Liver (tissue), 9 donors: ENCODE data around the gene TJP2. TPM values are rescaled to one million over a fixed set of nuclear protein-coding genes. Genes with fewer than 3 reads are reported as not detected.

Experiments
- DNase-seq: peaks from one replicate; pipeline ENCODE4 v3.0.0-alpha.2; 2017; ENCODE audit warnings: low spot score
- H3K27ac ChIP-seq, 2 donors: one replicate each; pipeline ENCODE4 v1.7.0; 2013; ENCODE audit warnings: inconsistent platforms in 2 of 2, low read length in 2 of 2, control low read depth in 1 of 2, low read depth in 1 of 2, mild to moderate bottlenecking in 1 of 2
- H3K27me3 ChIP-seq, 4 donors: one replicate each; pipeline versions ENCODE4 v1.6.1 to v1.7.0; 2013; ENCODE audit warnings: low read length in 3 of 4, inconsistent platforms in 1 of 4, mild to moderate bottlenecking in 1 of 4, moderate library complexity in 1 of 4; ENCODE audit not compliant: control insufficient read depth in 4 of 4, insufficient read depth in 4 of 4
- H3K36me3 ChIP-seq, 4 donors: one replicate each; pipeline versions ENCODE4 v1.6.1 to v1.7.0; 2013; ENCODE audit warnings: low read length in 3 of 4, mild to moderate bottlenecking in 3 of 4, low read depth in 1 of 4, moderate library complexity in 1 of 4; ENCODE audit not compliant: control insufficient read depth in 4 of 4, insufficient read depth in 3 of 4
- H3K4me1 ChIP-seq, 4 donors: one replicate each; pipeline versions ENCODE4 v1.6.1 to v1.7.0; 2013; ENCODE audit warnings: low read length in 3 of 4, mild to moderate bottlenecking in 3 of 4, moderate library complexity in 1 of 4; ENCODE audit not compliant: control insufficient read depth in 4 of 4, insufficient read depth in 4 of 4
- H3K4me3 ChIP-seq, 3 donors: one replicate each; pipeline versions ENCODE4 v1.6.1 to v1.7.0; 2013; ENCODE audit warnings: low read length in 3 of 3, control low read depth in 1 of 3, low read depth in 1 of 3, mild to moderate bottlenecking in 1 of 3
- H3K9ac ChIP-seq, 2 donors: one replicate each; pipeline ENCODE4 v1.7.0; 2013; ENCODE audit warnings: low read length in 2 of 2, mild to moderate bottlenecking in 2 of 2, moderate library complexity in 2 of 2, control low read depth in 1 of 2, low read depth in 1 of 2
- H3K9me3 ChIP-seq, 4 donors: one replicate each; pipeline versions ENCODE4 v1.6.1 to v1.7.0; 2013; ENCODE audit warnings: low read length in 3 of 4; ENCODE audit not compliant: control insufficient read depth in 4 of 4
- ATF3 ChIP-seq: IDR thresholded peaks from 2 replicates; pipeline ENCODE4 v1.6.1; 2016; ENCODE audit warnings: antibody characterized with exemption
- EGR1 ChIP-seq, 2 donors: IDR thresholded peaks; 2 replicates each; pipeline ENCODE4 v1.6.1; 2016 to 2018; ENCODE audit warnings: antibody characterized with exemption in 2 of 2, low read depth in 2 of 2
- FOXA1 ChIP-seq: IDR thresholded peaks from 2 replicates; pipeline ENCODE4 v1.6.1; 2016; ENCODE audit warnings: antibody characterized with exemption
- FOXA2 ChIP-seq: IDR thresholded peaks from 2 replicates; pipeline ENCODE4 v1.6.1; 2016; ENCODE audit warnings: antibody characterized with exemption
- GABPA ChIP-seq, 2 donors: IDR thresholded peaks in 1 of 2; conservative IDR thresholded peaks in 1 of 2; 2 replicates each; pipeline ENCODE4 v1.6.1; 2016; ENCODE audit warnings: antibody characterized with exemption in 2 of 2, mild to moderate bottlenecking in 1 of 2, moderate library complexity in 1 of 2
- HNF4G ChIP-seq: IDR thresholded peaks from 2 replicates; pipeline ENCODE4 v1.6.1; 2016; ENCODE audit warnings: antibody characterized with exemption
- NR2F2 ChIP-seq: IDR thresholded peaks from 2 replicates; pipeline ENCODE4 v1.6.1; 2016; ENCODE audit warnings: antibody characterized with exemption
- REST ChIP-seq: IDR thresholded peaks from 2 replicates; pipeline ENCODE4 v1.6.1; 2016; ENCODE audit warnings: antibody characterized with exemption, mild to moderate bottlenecking
- SP1 ChIP-seq: IDR thresholded peaks from 2 replicates; pipeline ENCODE4 v1.6.1; 2018; ENCODE audit warnings: antibody characterized with exemption, mild to moderate bottlenecking
- TAF1 ChIP-seq: conservative IDR thresholded peaks from 2 replicates; pipeline ENCODE4 v1.6.1; 2016; ENCODE audit warnings: antibody characterized with exemption, mild to moderate bottlenecking
- WGBS: extraction: QIAGEN DNeasy Blood & Tissue Kit; methylation state at CpG from one replicate; pipeline ENCODE4 v1.1.7; 2013; 5-methylcytosine and 5-hydroxymethylcytosine counted together
- polyA plus RNA-seq, 2 donors: library from polyadenylated mRNA; stranded (reverse) in 1 of 2; unstranded in 1 of 2; fragments of 200-250 nt in 1 of 2; fragments of >200 nt in 1 of 2; fragmentation: Nextera tagmentation in 1 of 2; extraction: Ambion mirVana in 1 of 2; gene quantifications; one replicate each; pipeline versions ENCODE4 v1.2.1 to v1.2.3, GENCODE V29; 2013 to 2015
- total RNA-seq, 2 donors: library from RNA; depleted of rRNA; stranded (reverse); fragments of >200 nt; gene quantifications; one replicate each; pipeline ENCODE4 v1.2.3, GENCODE V29; 2014
- TF ChIP-seq, protein P1 (sequence below): fragments of 150-350 bp; IDR thresholded peaks from 2 replicates; pipeline ENCODE4 v1.5.1; 2017; ENCODE audit warnings: improper control_type of control experiment, low read depth, low read length; ENCODE audit not compliant: missing input control
- TF ChIP-seq, protein P2 (sequence below): IDR thresholded peaks from 2 replicates; pipeline ENCODE4 v1.6.1; 2016; ENCODE audit warnings: antibody characterized with exemption
- donor health status: healthy.
- donor health status: healthy.
- donor health status: healthy.
- donor health status: healthy.
- donor health status: healthy.

Gene TJP2
- total and polyA plus RNA-seq, 4 donors = 23.2 to 74.0 (median 32.6) TPM

DNA sequence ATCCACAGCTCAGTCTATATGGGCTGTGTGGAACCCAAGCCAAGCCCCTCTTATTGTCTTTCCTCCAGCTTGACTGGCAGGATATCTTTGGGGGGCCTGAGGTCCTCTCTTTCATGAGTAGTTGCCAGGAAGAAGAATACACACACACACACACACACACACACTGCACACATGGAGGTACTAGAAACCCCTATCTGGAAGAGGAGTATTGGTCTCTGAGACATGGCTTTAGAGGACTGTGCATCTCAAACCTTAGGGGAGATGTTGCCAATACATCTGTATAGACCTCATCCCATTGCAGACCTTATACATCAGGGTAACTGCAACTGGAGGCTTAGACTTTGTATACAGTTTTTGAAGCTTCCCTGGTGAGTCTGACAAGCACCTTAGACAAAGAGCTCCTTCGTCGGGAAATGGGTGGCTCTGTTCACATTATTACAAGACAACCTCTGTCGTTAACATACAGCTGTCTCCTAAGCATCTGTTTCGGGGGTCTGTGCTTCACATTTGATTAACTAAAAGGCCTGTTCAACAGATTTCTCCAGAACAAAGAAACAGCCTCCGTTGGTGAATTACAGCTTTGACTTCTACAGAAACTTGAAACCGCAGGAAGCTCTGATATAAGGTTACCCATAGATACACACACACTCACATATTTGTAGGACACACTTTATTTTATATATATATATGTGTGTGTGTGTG, 145.4 kb downstream of the TJP2 start:
- 85% methylated on average over 6 of the region's 6 CpGs for WGBS
- Histone ChIP-seq H3K36me3 (no peaks in the 10 kb centered on the region), H3K27ac (no peak overlapping the region), H3K9ac (no peak overlapping the region), H3K27me3 (peaks cover 0 to 2% (median under 1%) of the 10 kb centered on the region in 4 donors), H3K4me1 (peaks cover 0 to 2% (median under 1%) of the 10 kb centered on the region in 4 donors), H3K9me3 (no peaks in the 10 kb centered on the region), H3K4me3 (no peak overlapping the region)
- TF ChIP-seq SP1 = no peak
- no peak for TF ChIP-seq FOXA2
- DNase-seq = no peak

DNA sequence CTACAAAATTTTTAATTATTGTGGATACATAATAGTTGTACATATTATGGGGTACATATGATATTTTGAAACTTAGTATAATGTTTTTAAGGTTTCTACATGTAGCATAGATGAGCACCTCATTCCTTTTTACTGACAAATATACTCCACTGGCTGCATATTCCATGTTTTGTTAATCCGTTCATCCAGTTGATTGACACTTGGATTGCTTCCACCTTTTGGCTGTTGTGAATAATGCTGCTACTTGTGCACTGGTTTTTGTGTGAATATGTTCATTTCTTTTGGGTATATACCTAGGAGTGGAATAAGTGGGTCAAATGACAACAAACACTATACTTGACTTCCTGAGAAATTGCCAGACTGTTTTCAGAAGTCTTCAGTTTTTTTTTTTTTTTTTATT, 148.2 kb downstream of the TJP2 start:
- 65% methylated on average over 1 of the region's 1 CpG for WGBS
- no peak overlapping the region for H3K9ac ChIP-seq
- H3K27ac ChIP-seq = no peak overlapping the region
- H3K4me3 ChIP-seq = no peak overlapping the region
- H3K27me3 ChIP-seq = peaks cover 0 to 10% (median under 1%) of the 10 kb centered on the region in 4 donors
- no peaks in the 10 kb centered on the region for H3K9me3 ChIP-seq
- no peak for DNase-seq
- no peaks in the 10 kb centered on the region for H3K36me3 ChIP-seq
- TF ChIP-seq EGR1 (IDR thresholded peaks at IDR 0.05; ENCODE audit: low read depth in 2 of 2) (no peak), ATF3 (no peak), REST (no peak), NR2F2 (no peak), FOXA1 (no peak), SP1 (no peak), TAF1 (no peak), GABPA (IDR thresholded peaks at IDR 0.05 in 1 of 2, conservative IDR thresholded peaks at IDR 0.05 in 1 of 2) (no peak), HNF4G (no peak)
- TF ChIP-seq, protein P1, sequence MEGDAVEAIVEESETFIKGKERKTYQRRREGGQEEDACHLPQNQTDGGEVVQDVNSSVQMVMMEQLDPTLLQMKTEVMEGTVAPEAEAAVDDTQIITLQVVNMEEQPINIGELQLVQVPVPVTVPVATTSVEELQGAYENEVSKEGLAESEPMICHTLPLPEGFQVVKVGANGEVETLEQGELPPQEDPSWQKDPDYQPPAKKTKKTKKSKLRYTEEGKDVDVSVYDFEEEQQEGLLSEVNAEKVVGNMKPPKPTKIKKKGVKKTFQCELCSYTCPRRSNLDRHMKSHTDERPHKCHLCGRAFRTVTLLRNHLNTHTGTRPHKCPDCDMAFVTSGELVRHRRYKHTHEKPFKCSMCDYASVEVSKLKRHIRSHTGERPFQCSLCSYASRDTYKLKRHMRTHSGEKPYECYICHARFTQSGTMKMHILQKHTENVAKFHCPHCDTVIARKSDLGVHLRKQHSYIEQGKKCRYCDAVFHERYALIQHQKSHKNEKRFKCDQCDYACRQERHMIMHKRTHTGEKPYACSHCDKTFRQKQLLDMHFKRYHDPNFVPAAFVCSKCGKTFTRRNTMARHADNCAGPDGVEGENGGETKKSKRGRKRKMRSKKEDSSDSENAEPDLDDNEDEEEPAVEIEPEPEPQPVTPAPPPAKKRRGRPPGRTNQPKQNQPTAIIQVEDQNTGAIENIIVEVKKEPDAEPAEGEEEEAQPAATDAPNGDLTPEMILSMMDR = no peak
- TF ChIP-seq, protein P2, sequence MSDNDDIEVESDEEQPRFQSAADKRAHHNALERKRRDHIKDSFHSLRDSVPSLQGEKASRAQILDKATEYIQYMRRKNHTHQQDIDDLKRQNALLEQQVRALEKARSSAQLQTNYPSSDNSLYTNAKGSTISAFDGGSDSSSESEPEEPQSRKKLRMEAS = no peak
- peaks cover 3 to 13% (median 6%) of the 10 kb centered on the region in 4 donors for H3K4me1 ChIP-seq
